ENCODE data around the gene CAPZB.
"Not testable (repeated sequence)": the region's sequence is repeated elsewhere in the genome, so short reads cannot be mapped to it uniquely, and the experiment has no call there.

The CAPZB gene

GRCh38 chr1:19307794-19308508, 177.4 kb downstream of the CAPZB start:
- H3K9me3 ChIP-seq (ENCODE audit: control insufficient read depth, low read length), result no peaks in the 10 kb centered on the region
- H3K4me3 ChIP-seq (ENCODE audit: low read length), result no peak overlapping the region
- peaks cover 57% of the 10 kb centered on the region for H3K36me3 ChIP-seq (ENCODE audit: control insufficient read depth, insufficient read depth, low read length, severe bottlenecking)
- no peak overlapping the region for H3K9ac ChIP-seq (ENCODE audit: low read length)
- H3K27me3 ChIP-seq (replicated peaks; ENCODE audit: control insufficient read depth, insufficient read depth, low read length), result no peaks in the 10 kb centered on the region
- H3K4me1 ChIP-seq (ENCODE audit: control insufficient read depth, insufficient read depth, low read length), result peaks cover 26% of the 10 kb centered on the region
- DNase-seq (ENCODE audit: low read depth), result no peak

- no peak overlapping the region for H3K9ac ChIP-seq (ENCODE audit: low read length)
- no peak overlapping the region for H3K4me3 ChIP-seq (ENCODE audit: low read length)
- H3K36me3 ChIP-seq (ENCODE audit: control insufficient read depth, insufficient read depth, low read length, severe bottlenecking), result peaks cover 68% of the 10 kb centered on the region
- H3K4me1 ChIP-seq (ENCODE audit: control insufficient read depth, insufficient read depth, low read length), result peaks cover 22% of the 10 kb centered on the region
- no peak for DNase-seq (ENCODE audit: low read depth)
- H3K9me3 ChIP-seq (ENCODE audit: control insufficient read depth, low read length), result no peaks in the 10 kb centered on the region
- H3K27me3 ChIP-seq (replicated peaks; ENCODE audit: control insufficient read depth, insufficient read depth, low read length), result no peaks in the 10 kb centered on the region
Measured at GRCh38 chr1:19306941-19307340, 178.4 kb downstream of the CAPZB start.

GRCh38 chr1:19305880-19306279, 179.5 kb downstream of the CAPZB start:
- no peak overlapping the region for H3K9ac ChIP-seq (ENCODE audit: low read length)
- peaks cover 74% of the 10 kb centered on the region for H3K36me3 ChIP-seq (ENCODE audit: control insufficient read depth, insufficient read depth, low read length, severe bottlenecking)
- H3K27me3 ChIP-seq (replicated peaks; ENCODE audit: control insufficient read depth, insufficient read depth, low read length), result no peaks in the 10 kb centered on the region

GRCh38 chr1:19304081-19304480, 181.3 kb downstream of the CAPZB start:
- H3K36me3 ChIP-seq (ENCODE audit: control insufficient read depth, insufficient read depth, low read length, severe bottlenecking), result peaks cover 74% of the 10 kb centered on the region
- not testable (repeated sequence) for H3K4me1 ChIP-seq (ENCODE audit: control insufficient read depth, insufficient read depth, low read length); H3K9me3 ChIP-seq (ENCODE audit: control insufficient read depth, low read length); H3K9ac ChIP-seq (ENCODE audit: low read length); H3K4me3 ChIP-seq (ENCODE audit: low read length); H3K27me3 ChIP-seq (replicated peaks; ENCODE audit: control insufficient read depth, insufficient read depth, low read length); DNase-seq (ENCODE audit: low read depth)

More at GRCh38 chr1:19305880-19306279, 179.5 kb downstream of the CAPZB start:
- no peak overlapping the region for H3K4me3 ChIP-seq (ENCODE audit: low read length)
- H3K9me3 ChIP-seq (ENCODE audit: control insufficient read depth, low read length), result no peaks in the 10 kb centered on the region
- peaks cover 18% of the 10 kb centered on the region for H3K4me1 ChIP-seq (ENCODE audit: control insufficient read depth, insufficient read depth, low read length)
- DNase-seq (ENCODE audit: low read depth), result no peak

- no peaks in the 10 kb centered on the region for H3K4me1 ChIP-seq (ENCODE audit: control insufficient read depth, insufficient read depth, low read length)
- no peak overlapping the region for H3K4me3 ChIP-seq (ENCODE audit: low read length)
- H3K27me3 ChIP-seq (replicated peaks; ENCODE audit: control insufficient read depth, insufficient read depth, low read length), result no peaks in the 10 kb centered on the region
- H3K9ac ChIP-seq (ENCODE audit: low read length), result no peak overlapping the region
- no peak for DNase-seq (ENCODE audit: low read depth)
- peaks cover 38% of the 10 kb centered on the region for H3K36me3 ChIP-seq (ENCODE audit: control insufficient read depth, insufficient read depth, low read length, severe bottlenecking)
- H3K9me3 ChIP-seq (ENCODE audit: control insufficient read depth, low read length), result peaks cover 3% of the 10 kb centered on the region
Measured at GRCh38 chr1:19300211-19300610, 185.1 kb downstream of the CAPZB start.

GRCh38 chr1:19294638-19295037, 190.7 kb downstream of the CAPZB start:
- no peaks in the 10 kb centered on the region for H3K27me3 ChIP-seq (replicated peaks; ENCODE audit: control insufficient read depth, insufficient read depth, low read length)
- peaks cover 7% of the 10 kb centered on the region for H3K36me3 ChIP-seq (ENCODE audit: control insufficient read depth, insufficient read depth, low read length, severe bottlenecking)
- no peak for DNase-seq (ENCODE audit: low read depth)
- H3K4me3 ChIP-seq (ENCODE audit: low read length), result peak overlapping the region; percentile 45
- H3K4me1 ChIP-seq (ENCODE audit: control insufficient read depth, insufficient read depth, low read length), result peaks cover under 1% of the 10 kb centered on the region
- H3K9me3 ChIP-seq (ENCODE audit: control insufficient read depth, low read length), result peaks cover 22% of the 10 kb centered on the region
- no peak overlapping the region for H3K9ac ChIP-seq (ENCODE audit: low read length)

GRCh38 chr1:19289244-19289643, 196.1 kb downstream of the CAPZB start:
- Histone ChIP-seq H3K9me3 (ENCODE audit: control insufficient read depth, low read length) (peaks cover 10% of the 10 kb centered on the region), H3K9ac (ENCODE audit: low read length) (peak overlapping the region; percentile 46), H3K4me3 (ENCODE audit: low read length) (peak overlapping the region; percentile 77), H3K4me1 (ENCODE audit: control insufficient read depth, insufficient read depth, low read length) (peaks cover 10% of the 10 kb centered on the region), H3K27me3 (replicated peaks; ENCODE audit: control insufficient read depth, insufficient read depth, low read length) (no peaks in the 10 kb centered on the region), H3K36me3 (ENCODE audit: control insufficient read depth, insufficient read depth, low read length, severe bottlenecking) (peaks cover 1% of the 10 kb centered on the region)
- DNase-seq (ENCODE audit: low read depth), result no peak
